Brain microvascular endothelial cell (primary cell): ENCODE measurements around the gene CEBPB.

Experiments used
- DNase-seq: peaks from one replicate; pipeline ENCODE4 v3.0.0-alpha.2; 2020
- H3K27ac ChIP-seq: fragments of 250-450 bp; sonication (Bioruptor Pico); 2 replicates; pipeline ENCODE4 v1.5.1; 2020; ENCODE audit warnings: mild to moderate bottlenecking, moderate library complexity
- H3K27me3 ChIP-seq: fragments of 250-450 bp; sonication (Bioruptor Pico); replicated peaks from 2 replicates; pipeline ENCODE4 v1.5.1; 2020; ENCODE audit warnings: mild to moderate bottlenecking
- H3K36me3 ChIP-seq: fragments of 250-450 bp; sonication (Bioruptor Pico); replicated peaks from 2 replicates; pipeline ENCODE4 v1.5.1; 2020; ENCODE audit warnings: mild to moderate bottlenecking
- H3K4me3 ChIP-seq: 2 replicates; pipeline ENCODE4 v1.5.1; 2011; ENCODE audit warnings: low read depth, mild to moderate bottlenecking, control low read depth, low read length, moderate library complexity
- in situ Hi-C: cut with HindIII; loops from 2 replicates; pipeline ENCODE4 v1.10.0; 2017; ENCODE audit warnings: low sequenced_read_pairs, low pct_ligation_motif_present
- TF ChIP-seq, protein P1 (sequence below): IDR thresholded peaks from 2 replicates; pipeline ENCODE4 v1.5.1; 2011; ENCODE audit warnings: low read depth, mild to moderate bottlenecking, moderate library complexity, low read length, control low read depth, inconsistent platforms; ENCODE audit errors: missing control alignments

The CEBPB gene

DNA sequence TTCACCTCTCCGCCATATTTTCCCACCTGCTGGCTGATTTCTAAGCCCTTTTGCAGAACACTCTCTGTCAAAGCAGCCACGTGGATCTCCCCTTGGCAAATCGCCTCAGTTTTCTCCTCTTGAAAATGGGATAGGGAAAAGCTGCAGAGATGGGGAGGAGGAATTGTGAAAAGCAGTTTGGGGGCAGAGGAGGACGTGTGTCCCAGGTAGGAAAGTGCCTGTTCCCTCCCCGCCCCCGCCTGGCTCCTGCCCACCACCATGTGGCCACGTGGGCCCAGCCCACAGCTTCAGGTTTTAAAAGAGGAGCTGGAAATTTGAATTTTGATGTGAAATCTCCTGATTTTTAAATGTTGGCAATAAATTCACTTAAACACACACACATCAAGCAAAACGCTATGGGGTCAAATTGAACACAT is 3.6 kb upstream of the CEBPB start:
- Histone ChIP-seq H3K27ac (no peak overlapping the region), H3K36me3 (no peaks in the 10 kb centered on the region), H3K27me3 (no peaks in the 10 kb centered on the region), H3K4me3 (no peak overlapping the region)
- TF ChIP-seq, protein P1, sequence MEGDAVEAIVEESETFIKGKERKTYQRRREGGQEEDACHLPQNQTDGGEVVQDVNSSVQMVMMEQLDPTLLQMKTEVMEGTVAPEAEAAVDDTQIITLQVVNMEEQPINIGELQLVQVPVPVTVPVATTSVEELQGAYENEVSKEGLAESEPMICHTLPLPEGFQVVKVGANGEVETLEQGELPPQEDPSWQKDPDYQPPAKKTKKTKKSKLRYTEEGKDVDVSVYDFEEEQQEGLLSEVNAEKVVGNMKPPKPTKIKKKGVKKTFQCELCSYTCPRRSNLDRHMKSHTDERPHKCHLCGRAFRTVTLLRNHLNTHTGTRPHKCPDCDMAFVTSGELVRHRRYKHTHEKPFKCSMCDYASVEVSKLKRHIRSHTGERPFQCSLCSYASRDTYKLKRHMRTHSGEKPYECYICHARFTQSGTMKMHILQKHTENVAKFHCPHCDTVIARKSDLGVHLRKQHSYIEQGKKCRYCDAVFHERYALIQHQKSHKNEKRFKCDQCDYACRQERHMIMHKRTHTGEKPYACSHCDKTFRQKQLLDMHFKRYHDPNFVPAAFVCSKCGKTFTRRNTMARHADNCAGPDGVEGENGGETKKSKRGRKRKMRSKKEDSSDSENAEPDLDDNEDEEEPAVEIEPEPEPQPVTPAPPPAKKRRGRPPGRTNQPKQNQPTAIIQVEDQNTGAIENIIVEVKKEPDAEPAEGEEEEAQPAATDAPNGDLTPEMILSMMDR: no peak
- DNase-seq: no peak
- in situ Hi-C loops: no loop called here

DNA sequence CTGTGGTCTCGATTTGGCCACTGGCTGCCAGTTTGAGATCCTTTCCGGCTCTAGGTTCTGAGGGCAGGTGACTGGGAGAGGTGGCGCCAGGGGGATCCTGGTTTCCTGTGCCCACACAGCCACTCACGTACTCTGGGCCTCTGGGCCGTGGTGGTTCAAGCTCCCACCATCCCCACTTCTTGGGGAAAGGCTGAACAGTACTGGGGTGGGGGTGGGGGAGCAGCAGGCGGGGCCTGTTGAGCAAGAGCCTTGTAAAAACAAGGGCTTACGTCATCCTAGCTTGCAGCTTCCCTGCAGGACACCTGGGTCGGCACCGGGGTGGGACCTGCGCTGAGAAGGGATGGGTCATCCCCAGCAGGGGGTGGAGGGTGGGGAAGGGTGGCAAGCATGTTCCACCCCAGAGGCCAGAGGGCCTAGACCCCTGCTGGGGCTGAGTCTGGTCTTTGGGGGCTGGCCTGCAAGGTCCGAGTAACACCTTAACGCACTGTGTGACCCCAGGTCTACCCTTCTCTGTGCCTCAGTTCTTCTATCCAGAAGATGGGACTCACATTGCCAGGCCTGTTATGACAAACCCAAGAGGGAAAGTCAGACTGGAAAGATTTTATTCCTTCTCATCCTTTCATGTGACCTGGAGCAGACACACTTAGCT is 3.1 kb upstream of the CEBPB start:
- in situ Hi-C loops: no loop called here
- Histone ChIP-seq H3K4me3 (no peak overlapping the region), H3K27me3 (no peaks in the 10 kb centered on the region), H3K27ac (no peak overlapping the region), H3K36me3 (no peaks in the 10 kb centered on the region)
- DNase-seq: peak; percentile 42
- TF ChIP-seq, protein P1: peak; percentile 1

DNA sequence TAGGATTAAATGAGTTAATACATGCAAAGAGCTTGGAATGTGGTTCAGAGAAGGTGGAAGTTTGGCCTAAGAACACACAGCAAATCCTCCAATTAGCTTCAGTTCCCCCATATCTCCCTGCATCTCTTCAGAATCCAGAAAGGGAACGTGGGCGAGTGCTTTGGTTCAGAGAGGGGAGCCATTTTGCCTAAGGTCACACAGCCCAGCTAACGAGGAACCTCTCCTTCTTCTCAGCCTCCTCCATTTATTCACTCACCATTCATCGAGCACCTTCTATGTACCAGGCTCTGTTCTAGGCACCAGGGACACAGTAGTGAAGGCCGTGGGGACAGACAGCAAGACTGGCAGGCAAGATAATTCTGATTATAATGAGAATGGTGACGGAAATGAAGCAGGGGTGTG is 2.3 kb upstream of the CEBPB start:
- no peak for DNase-seq
- no peak overlapping the region for H3K4me3 ChIP-seq
- in situ Hi-C loops: no loop called here
- peaks cover 7% of the 10 kb centered on the region for H3K36me3 ChIP-seq
- no peaks in the 10 kb centered on the region for H3K27me3 ChIP-seq
- no peak overlapping the region for H3K27ac ChIP-seq
- TF ChIP-seq, protein P1: no peak

DNA sequence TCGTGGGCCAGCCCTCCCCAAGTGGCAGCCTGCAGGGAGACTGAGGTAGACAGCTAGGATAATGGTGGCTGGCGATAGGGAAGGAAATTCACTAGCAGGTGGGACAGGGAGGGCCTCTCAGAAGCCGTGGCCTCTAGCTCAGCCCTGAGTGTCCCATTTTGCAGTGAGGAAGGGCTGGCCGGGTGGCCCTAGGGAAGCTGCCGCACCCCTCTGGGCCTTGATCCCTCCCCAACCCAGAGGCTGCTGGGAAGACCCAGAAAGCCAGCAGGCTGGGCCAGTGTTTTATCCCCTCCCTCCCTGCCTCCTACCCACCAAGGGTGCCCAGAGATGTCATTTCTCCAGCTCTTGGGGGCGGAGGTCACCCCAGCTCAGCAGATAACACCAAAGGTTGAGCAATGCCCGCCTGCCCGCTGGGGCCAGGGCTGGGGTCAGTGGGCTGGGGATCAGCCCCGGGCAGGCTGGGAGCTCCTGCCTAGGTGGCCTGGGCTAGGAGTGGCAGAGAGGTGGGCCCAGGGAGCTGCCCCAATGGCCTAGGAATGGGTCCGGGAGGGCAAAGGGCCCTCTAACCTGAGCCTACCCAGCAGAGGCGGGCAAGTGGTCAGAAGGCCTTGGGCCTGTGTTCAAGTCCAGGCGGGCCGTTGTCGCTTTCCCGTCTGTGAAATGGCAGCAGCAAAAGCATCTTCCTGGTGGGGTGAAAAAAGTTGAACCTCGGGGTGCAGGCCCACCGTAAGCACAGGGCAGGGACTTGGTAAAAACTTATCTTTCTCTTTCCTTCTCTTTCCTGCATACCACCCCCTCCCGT is 1.6 kb upstream of the CEBPB start:
- Histone ChIP-seq H3K4me3 (no peak overlapping the region), H3K36me3 (peaks cover 14% of the 10 kb centered on the region), H3K27me3 (no peaks in the 10 kb centered on the region), H3K27ac (no peak overlapping the region)
- TF ChIP-seq, protein P1: no peak
- DNase-seq: no peak
- in situ Hi-C loops: no loop called here

- DNase-seq: no peak
- in situ Hi-C loops: no loop called here
- Histone ChIP-seq H3K27me3 (no peaks in the 10 kb centered on the region), H3K36me3 (peaks cover 15% of the 10 kb centered on the region), H3K4me3 (peak overlapping the region; percentile 98), H3K27ac (no peak overlapping the region)
- TF ChIP-seq, protein P1: no peak
These were observed 864 bp upstream of the CEBPB start for GRCh38 chr20:50189681-50190250.
